Measurements from ENCODE around the gene LGR6.

The LGR6 gene

GRCh38 chr1:202266061-202266765 lies 72.6 kb downstream of the LGR6 start:
- no peak overlapping the region for H3K4me3 ChIP-seq (ENCODE audit: low read length, poor library complexity, severe bottlenecking)
- 0 out of 2 replicates have a peak, but pooled peaks cover 2% of the 10 kb centered on the region for H3K9me3 ChIP-seq (ENCODE audit: insufficient read depth, low read depth, low read length)
- no peaks in the 10 kb centered on the region for H3K9me2 ChIP-seq (replicated peaks; ENCODE audit: low read depth, low read length)
- no peaks in the 10 kb centered on the region for H3K79me2 ChIP-seq (ENCODE audit: insufficient read depth, low read length)
- no peaks in the 10 kb centered on the region for H3K36me3 ChIP-seq (ENCODE audit: insufficient read depth, low read length)
- no peak overlapping the region for H2AFZ ChIP-seq (ENCODE audit: low read length)
- H3K4me1 ChIP-seq (ENCODE audit: insufficient read depth, low read length, poor library complexity, severe bottlenecking): no peaks in the 10 kb centered on the region
- H3F3A ChIP-seq (ENCODE audit: low read depth): no peaks in the 10 kb centered on the region
- TF ChIP-seq EZH2phosphoT487 (IDR thresholded peaks at IDR 0.05; ENCODE audit: borderline replicate concordance): no peak
- no peak for TF ChIP-seq CTCF (conservative IDR thresholded peaks at IDR 0.05; ENCODE audit: low read length)
- H3K27me3 ChIP-seq (ENCODE audit: insufficient read depth, low read length, poor library complexity, severe bottlenecking): peaks cover 13% of the 10 kb centered on the region
- H3K9ac ChIP-seq (ENCODE audit: low read depth, low read length, poor library complexity, severe bottlenecking): no peak overlapping the region
- no peak overlapping the region for H3K4me2 ChIP-seq (ENCODE audit: low read depth, low read length, poor library complexity, severe bottlenecking)
- H4K20me1 ChIP-seq (ENCODE audit: insufficient read depth, low read length, poor library complexity, severe bottlenecking): no peaks in the 10 kb centered on the region

- Histone ChIP-seq H3K4me1 (ENCODE audit: insufficient read depth, low read length, poor library complexity, severe bottlenecking) (no peaks in the 10 kb centered on the region), H3K9me2 (replicated peaks; ENCODE audit: low read depth, low read length) (no peaks in the 10 kb centered on the region), H3K4me3 (ENCODE audit: low read length, poor library complexity, severe bottlenecking) (no peak overlapping the region), H3K4me2 (ENCODE audit: low read depth, low read length, poor library complexity, severe bottlenecking) (no peak overlapping the region), H3K9me3 (ENCODE audit: insufficient read depth, low read depth, low read length) (no peaks in the 10 kb centered on the region), H3K36me3 (ENCODE audit: insufficient read depth, low read length) (no peaks in the 10 kb centered on the region), H3K79me2 (ENCODE audit: insufficient read depth, low read length) (no peaks in the 10 kb centered on the region), H2AFZ (ENCODE audit: low read length) (no peak overlapping the region), H4K20me1 (ENCODE audit: insufficient read depth, low read length, poor library complexity, severe bottlenecking) (no peaks in the 10 kb centered on the region), H3F3A (ENCODE audit: low read depth) (no peaks in the 10 kb centered on the region), H3K27me3 (ENCODE audit: insufficient read depth, low read length, poor library complexity, severe bottlenecking) (peaks cover 13% of the 10 kb centered on the region), H3K9ac (ENCODE audit: low read depth, low read length, poor library complexity, severe bottlenecking) (no peak overlapping the region)
- TF ChIP-seq EZH2phosphoT487 (IDR thresholded peaks at IDR 0.05; ENCODE audit: borderline replicate concordance) (no peak), CTCF (conservative IDR thresholded peaks at IDR 0.05; ENCODE audit: low read length) (no peak)
Measured at GRCh38 chr1:202268032-202268431, 74.4 kb downstream of the LGR6 start.

GRCh38 chr1:202268817-202269216 lies 75.2 kb downstream of the LGR6 start:
- no peaks in the 10 kb centered on the region for H3K9me3 ChIP-seq (ENCODE audit: insufficient read depth, low read depth, low read length)
- no peaks in the 10 kb centered on the region for H3K9me2 ChIP-seq (replicated peaks; ENCODE audit: low read depth, low read length)
- no peak overlapping the region for H3K9ac ChIP-seq (ENCODE audit: low read depth, low read length, poor library complexity, severe bottlenecking)
- H4K20me1 ChIP-seq (ENCODE audit: insufficient read depth, low read length, poor library complexity, severe bottlenecking): no peaks in the 10 kb centered on the region
- H3K4me2 ChIP-seq (ENCODE audit: low read depth, low read length, poor library complexity, severe bottlenecking): no peak overlapping the region
- H3K79me2 ChIP-seq (ENCODE audit: insufficient read depth, low read length): no peaks in the 10 kb centered on the region
- H3K27me3 ChIP-seq (ENCODE audit: insufficient read depth, low read length, poor library complexity, severe bottlenecking): peaks cover 13% of the 10 kb centered on the region
- no peak overlapping the region for H3K4me3 ChIP-seq (ENCODE audit: low read length, poor library complexity, severe bottlenecking)
- H3K36me3 ChIP-seq (ENCODE audit: insufficient read depth, low read length): no peaks in the 10 kb centered on the region
- H3F3A ChIP-seq (ENCODE audit: low read depth): no peaks in the 10 kb centered on the region
- H3K4me1 ChIP-seq (ENCODE audit: insufficient read depth, low read length, poor library complexity, severe bottlenecking): no peaks in the 10 kb centered on the region
- TF ChIP-seq EZH2phosphoT487 (IDR thresholded peaks at IDR 0.05; ENCODE audit: borderline replicate concordance) (no peak), CTCF (conservative IDR thresholded peaks at IDR 0.05; ENCODE audit: low read length) (no peak)
- H2AFZ ChIP-seq (ENCODE audit: low read length): no peak overlapping the region

Data from Loucy (cell line).